Natural killer cell (primary cell): ENCODE results near the gene LRRC61. TPM values are rescaled to one million over a fixed set of nuclear protein-coding genes. Genes with fewer than 3 reads are reported as not detected.

Experiments used
- ATAC-seq, 3 donors: fragments of 150-1000 bp in 2 of 3; fragments of 200-7000 bp in 1 of 3; cut with Tn5 transposase; 1 replicate in 1 of 3; 2 replicates in 2 of 3; pipeline ENCODE4 v1.10.0; 2021; ENCODE audit warnings: mild to moderate bottlenecking in 2 of 3, moderate library complexity in 2 of 3
- DNase-seq, 2 donors: peaks; one replicate each; pipeline versions ENCODE4 v3.0.0 to v3.0.0-alpha.2; 2013 to 2021; ENCODE audit warnings: mixed read lengths in 1 of 2
- H3K27ac ChIP-seq: one replicate; pipeline ENCODE4 v1.5.1; 2013; ENCODE audit warnings: mild to moderate bottlenecking, low read length
- H3K27me3 ChIP-seq: one replicate; pipeline ENCODE4 v1.6.1; 2013; ENCODE audit warnings: low read length; ENCODE audit not compliant: control insufficient read depth, insufficient read depth
- H3K36me3 ChIP-seq: one replicate; pipeline ENCODE4 v1.6.1; 2013; ENCODE audit warnings: low read length; ENCODE audit not compliant: control insufficient read depth, insufficient read depth
- H3K4me1 ChIP-seq: one replicate; pipeline ENCODE4 v1.6.1; 2013; ENCODE audit warnings: low read length; ENCODE audit not compliant: control insufficient read depth, insufficient read depth
- H3K4me3 ChIP-seq: one replicate; pipeline ENCODE4 v1.5.1; 2013; ENCODE audit warnings: low read length
- H3K9me3 ChIP-seq: one replicate; pipeline ENCODE4 v1.6.1; 2013; ENCODE audit warnings: low read length; ENCODE audit not compliant: control insufficient read depth, insufficient read depth
- H3K27ac Mint-ChIP-seq, 2 donors: one replicate each; pipeline ENCODE4 v1.8.0; 2022; ENCODE audit warnings: mild to moderate bottlenecking in 2 of 2, mixed read lengths in 2 of 2, moderate library complexity in 1 of 2
- H3K27me3 Mint-ChIP-seq, 2 donors: one replicate each; pipeline ENCODE4 v1.8.0; 2022; ENCODE audit warnings: low read depth in 2 of 2, mixed read lengths in 2 of 2
- H3K36me3 Mint-ChIP-seq: one replicate; pipeline ENCODE4 v1.8.0; 2022; ENCODE audit warnings: mixed read lengths
- H3K4me1 Mint-ChIP-seq, 2 donors: one replicate each; pipeline ENCODE4 v1.8.0; 2022; ENCODE audit warnings: mixed read lengths in 2 of 2
- H3K4me3 Mint-ChIP-seq: one replicate; pipeline ENCODE4 v1.8.0; 2022; ENCODE audit warnings: mild to moderate bottlenecking, moderate library complexity, mixed read lengths
- H3K9me3 Mint-ChIP-seq, 2 donors: one replicate each; pipeline ENCODE4 v1.8.0; 2022; ENCODE audit warnings: mixed read lengths in 2 of 2
- CTCF ChIP-seq: fragments of 200-600 bp; IDR thresholded peaks from one replicate; pipeline ENCODE4 v1.8.0; 2022; ENCODE audit warnings: antibody characterized with exemption
- WGBS: methylation state at CpG from one replicate; pipeline ENCODE4 v1.1.7; 2013; ENCODE audit warnings: missing lambda C conversion rate; ENCODE audit not compliant: insufficient coverage; 5-methylcytosine and 5-hydroxymethylcytosine counted together
- intact Hi-C: fragments of 100-400 bp; cut with micrococcal nuclease; formaldehyde crosslinking; loops from one replicate; pipeline ENCODE4 v1.14.2; 2022
- total RNA-seq, 4 donors: library from RNA; stranded (reverse); fragments of 120-200 nt in 1 of 4; gene quantifications; one replicate each; pipeline versions ENCODE4 v1.2.3 to v1.2.4, GENCODE V29; 2013 to 2022

Gene LRRC61
- total RNA-seq, 3 donors from 2014 or later (not counting 1 experiment from before 2014, with no cell fraction given) = 7.3 to 16.7 (median 13.7) TPM

- Histone ChIP-seq H3K9me3 (no peaks in the 10 kb centered on the region), H3K27ac (no peak overlapping the region), H3K36me3 (peaks cover 20% of the 10 kb centered on the region), H3K27me3 (no peaks in the 10 kb centered on the region), H3K4me1 (peaks cover 42% of the 10 kb centered on the region), H3K4me3 (no peak overlapping the region)
- Mint-ChIP-seq H3K4me3 (no peak overlapping the region), H3K27me3 (no peaks in the 10 kb centered on the region), H3K4me1 (peaks cover 23 to 51% of the 10 kb centered on the region in 2 donors), H3K27ac (no peak overlapping the region), H3K36me3 (no peaks in the 10 kb centered on the region), H3K9me3 (no peaks in the 10 kb centered on the region)
- intact Hi-C loops = no loop called here
- 87% methylated on average over 21 of the region's 21 CpGs for WGBS
- DNase-seq (no peak), ATAC-seq (no peak)
- TF ChIP-seq CTCF = no peak
Measured at GRCh38 chr7:150373049-150373801, 50.1 kb downstream of the LRRC61 start.

- H3K27me3 ChIP-seq = no peaks in the 10 kb centered on the region
- H3K9me3 ChIP-seq = no peaks in the 10 kb centered on the region
- H3K4me1 ChIP-seq = peaks cover 46% of the 10 kb centered on the region
- intact Hi-C loops = no loop called here
- DNase-seq (no peak), ATAC-seq (no peak)
- TF ChIP-seq CTCF = no peak
- no peak overlapping the region for H3K27ac Mint-ChIP-seq
- H3K36me3 Mint-ChIP-seq = no peaks in the 10 kb centered on the region
- peaks cover 25 to 50% of the 10 kb centered on the region in 2 donors for H3K4me1 Mint-ChIP-seq
- H3K27me3 Mint-ChIP-seq = no peaks in the 10 kb centered on the region
- H3K27ac ChIP-seq = no peak overlapping the region
- no peak overlapping the region for H3K4me3 ChIP-seq
- peaks cover 20% of the 10 kb centered on the region for H3K36me3 ChIP-seq
- H3K9me3 Mint-ChIP-seq = no peaks in the 10 kb centered on the region
- H3K4me3 Mint-ChIP-seq = no peak overlapping the region
- WGBS = 96% methylated on average over 3 of the region's 4 CpGs
Measured at GRCh38 chr7:150374026-150374425, 50.9 kb downstream of the LRRC61 start.

- intact Hi-C loops = no loop called here
- H3K36me3 Mint-ChIP-seq = no peaks in the 10 kb centered on the region
- H3K4me3 Mint-ChIP-seq = no peak overlapping the region
- 98% methylated on average over 5 of the region's 5 CpGs for WGBS
- DNase-seq (no peak), ATAC-seq (no peak)
- H3K9me3 Mint-ChIP-seq = no peaks in the 10 kb centered on the region
- Histone ChIP-seq H3K27ac (no peak overlapping the region), H3K4me3 (no peak overlapping the region), H3K27me3 (no peaks in the 10 kb centered on the region), H3K9me3 (no peaks in the 10 kb centered on the region), H3K36me3 (peaks cover 20% of the 10 kb centered on the region), H3K4me1 (peaks cover 42% of the 10 kb centered on the region)
- no peaks in the 10 kb centered on the region for H3K27me3 Mint-ChIP-seq
- no peak for TF ChIP-seq CTCF
- H3K4me1 Mint-ChIP-seq = peaks cover 21 to 46% of the 10 kb centered on the region in 2 donors
- no peak overlapping the region for H3K27ac Mint-ChIP-seq
Measured at GRCh38 chr7:150374472-150374871, 51.3 kb downstream of the LRRC61 start.
